ENCODE measurements around the gene OSER1.

The OSER1 gene

GRCh38 chr20:44207126-44207723 lies 3.3 kb downstream of the OSER1 start:
- POLR2A ChIA-PET: no interaction called here
- H3K27ac ChIP-seq (ENCODE audit: extremely low read depth, low read depth, low read length): no peak overlapping the region
- TF ChIP-seq ZNF548 (tag by site-specific recombination; IDR thresholded peaks at IDR 0.05) (no peak), SP7 (tag by site-specific recombination; IDR thresholded peaks at IDR 0.05) (peak; percentile 29; the same call in 1 of the 2 replicates), PRDM1 (tag by site-specific recombination; IDR thresholded peaks at IDR 0.05) (peak; percentile 75), ZBTB17 (tag by site-specific recombination; IDR thresholded peaks at IDR 0.05) (no peak), ZNF114 (tag by site-specific recombination; IDR thresholded peaks at IDR 0.05) (no peak), ZNF792 (tag by site-specific recombination; IDR thresholded peaks at IDR 0.05) (no peak)
- no peaks in the 10 kb centered on the region for H3K9me3 ChIP-seq (ENCODE audit: control insufficient read depth, insufficient read depth, low read depth, low read length)
- CTCF ChIA-PET: interaction anchor here (1.0 to 1.6 kb wide), 3 partner anchors 10 to 91 kb away, joined by 4 to 10 read pairs (median 4); no protein-coding TSS in a partner anchor
- peaks cover 22% of the 10 kb centered on the region for H3K4me1 ChIP-seq (ENCODE audit: control insufficient read depth, insufficient read depth, low read length)
- peaks cover 29 to 35% of the 10 kb centered on the region in 2 experiments for H3K36me3 ChIP-seq (ENCODE audit: control insufficient read depth in 2 of 2, insufficient read depth in 1 of 2, low read length in 2 of 2)
- H3K4me3 ChIP-seq (ENCODE audit: low read depth, low read length): no peak overlapping the region

GRCh38 chr20:44206132-44206531 lies 4.4 kb downstream of the OSER1 start:
- no peak overlapping the region for H3K27ac ChIP-seq (ENCODE audit: extremely low read depth, low read depth, low read length)

More at GRCh38 chr20:44206132-44206531, 4.4 kb downstream of the OSER1 start:
- Histone ChIP-seq H3K36me3 (ENCODE audit: control insufficient read depth in 2 of 2, insufficient read depth in 1 of 2, low read length in 2 of 2) (peaks cover 33 to 46% of the 10 kb centered on the region in 2 experiments), H3K4me3 (ENCODE audit: low read depth, low read length) (no peak overlapping the region), H3K9me3 (ENCODE audit: control insufficient read depth, insufficient read depth, low read depth, low read length) (no peaks in the 10 kb centered on the region), H3K4me1 (ENCODE audit: control insufficient read depth, insufficient read depth, low read length) (peaks cover 22% of the 10 kb centered on the region)
- POLR2A ChIA-PET: interaction anchor here (1.0 kb wide), 1 partner anchor 13 kb away, joined by 4 read pairs; no protein-coding TSS in a partner anchor
- TF ChIP-seq HOXA7 (CRISPR knock-in tag; IDR thresholded peaks at IDR 0.05; ENCODE audit: borderline replicate concordance) (no peak), TRIM28 (IDR thresholded peaks at IDR 0.05; ENCODE audit: borderline replicate concordance, low read length) (no peak), ZNF202 (tag by site-specific recombination; IDR thresholded peaks at IDR 0.05; ENCODE audit: borderline replicate concordance) (no peak), ZNF658 (tag by site-specific recombination; IDR thresholded peaks at IDR 0.05) (no peak), ZNF26 (tag by site-specific recombination; IDR thresholded peaks at IDR 0.05) (no peak), ZNF280C (tag by site-specific recombination; IDR thresholded peaks at IDR 0.05) (no peak), ZNF792 (tag by site-specific recombination; IDR thresholded peaks at IDR 0.05) (no peak), SP2 (tag by site-specific recombination; IDR thresholded peaks at IDR 0.05) (no peak), ZNF324 (tag by site-specific recombination; IDR thresholded peaks at IDR 0.05) (no peak), ZNF701 (tag by site-specific recombination; IDR thresholded peaks at IDR 0.05) (no peak), ZBTB49 (tag by site-specific recombination; IDR thresholded peaks at IDR 0.05; ENCODE audit: low read depth) (no peak), ZNF184 (tag by site-specific recombination; IDR thresholded peaks at IDR 0.05) (no peak), CTCF (tag by site-specific recombination; IDR thresholded peaks at IDR 0.05) (no peak)
- CTCF ChIA-PET: interaction anchor here (0.6 to 1.6 kb wide), 3 partner anchors 16 to 90 kb away, joined by 3 to 10 read pairs (median 4); no protein-coding TSS in a partner anchor

Measured in HEK293 (cell line).